IMR-90 (cell line): ENCODE measurements around the gene CCDC102A.

Source experiments
- CTCF ChIP-seq: conservative IDR thresholded peaks from 2 replicates; pipeline ENCODE4 v1.5.1; 2012; ENCODE audit warnings: mild to moderate bottlenecking, low read depth, low read length, improper control_type of control experiment
- MAFK ChIP-seq: IDR thresholded peaks from 2 replicates; pipeline ENCODE4 v1.6.1; 2012; ENCODE audit warnings: low read depth, low read length, improper control_type of control experiment
- POLR2A ChIP-seq: IDR thresholded peaks from 2 replicates; pipeline ENCODE4 v1.6.1; 2012; ENCODE audit warnings: mild to moderate bottlenecking, low read depth, low read length
- RAD21 ChIP-seq: IDR thresholded peaks from 2 replicates; pipeline ENCODE4 v1.6.1; 2012; ENCODE audit warnings: low read length, improper control_type of control experiment
- USF2 ChIP-seq: fragments of 150-350 bp; IDR thresholded peaks from 2 replicates; pipeline ENCODE4 v1.6.1; 2017; ENCODE audit warnings: mild to moderate bottlenecking, antibody characterized with exemption, low read length, low read depth

- 0 out of 2 replicates have a peak, but pooled peaks have one; percentile 21 for TF ChIP-seq CTCF
- TF ChIP-seq RAD21: no peak
- TF ChIP-seq MAFK: no peak
- TF ChIP-seq USF2: no peak
- 0 out of 2 replicates have a peak, but pooled peaks have one; percentile 33 for TF ChIP-seq POLR2A
Observed at GRCh38 chr16:57535680-57536305, 578 bp downstream of the CCDC102A start.
